Measurements from ENCODE around the gene MAN2B2.

Gene MAN2B2

GRCh38 chr4:6662591-6662990, 87.6 kb downstream of the MAN2B2 start:
- ATAC-seq = no peak
- no peak for TF ChIP-seq ZNF8 (CRISPR knock-in tag; IDR thresholded peaks at IDR 0.05)

GRCh38 chr4:6663596-6664393, 88.8 kb downstream of the MAN2B2 start:
- ATAC-seq = no peak
- TF ChIP-seq ISL1 (CRISPR knock-in tag; IDR thresholded peaks at IDR 0.05) (no peak), POU6F1 (CRISPR knock-in tag; IDR thresholded peaks at IDR 0.05; ENCODE audit: borderline replicate concordance, low read depth) (no peak), BACH2 (CRISPR knock-in tag; IDR thresholded peaks at IDR 0.05; ENCODE audit: borderline replicate concordance) (no peak), ZNF8 (CRISPR knock-in tag; IDR thresholded peaks at IDR 0.05) (no peak), ZFP3 (CRISPR knock-in tag; IDR thresholded peaks at IDR 0.05) (no peak), OSR1 (CRISPR knock-in tag; IDR thresholded peaks at IDR 0.05) (no peak), RARB (CRISPR knock-in tag; IDR thresholded peaks at IDR 0.05) (no peak), TCF4 (CRISPR knock-in tag; IDR thresholded peaks at IDR 0.05; ENCODE audit: borderline replicate concordance) (no peak), CSRNP3 (CRISPR knock-in tag; IDR thresholded peaks at IDR 0.05) (no peak), SNAI2 (CRISPR knock-in tag; IDR thresholded peaks at IDR 0.05) (no peak), TOX (CRISPR knock-in tag; IDR thresholded peaks at IDR 0.05; ENCODE audit: borderline replicate concordance) (no peak), CSDC2 (CRISPR knock-in tag; IDR thresholded peaks at IDR 0.05) (no peak), ZNF565 (CRISPR knock-in tag; conservative IDR thresholded peaks at IDR 0.05; ENCODE audit: low read depth) (no peak), ESRRG (CRISPR knock-in tag; IDR thresholded peaks at IDR 0.05) (no peak), ZNF70 (CRISPR knock-in tag; IDR thresholded peaks at IDR 0.05) (no peak), CREB5 (CRISPR knock-in tag; IDR thresholded peaks at IDR 0.05; ENCODE audit: low read depth) (no peak), PATZ1 (CRISPR knock-in tag; IDR thresholded peaks at IDR 0.05; ENCODE audit: borderline replicate concordance) (no peak), TSHZ2 (CRISPR knock-in tag; IDR thresholded peaks at IDR 0.05) (no peak)

- TF ChIP-seq TSHZ2 (CRISPR knock-in tag; IDR thresholded peaks at IDR 0.05) (no peak), ZC3H10 (CRISPR knock-in tag; IDR thresholded peaks at IDR 0.05) (no peak), CSDC2 (CRISPR knock-in tag; IDR thresholded peaks at IDR 0.05) (no peak)
- no peak for ATAC-seq
Observed at GRCh38 chr4:6665320-6665654, 90.3 kb downstream of the MAN2B2 start.

Measured in SK-N-SH treated with all-trans-retinoic acid at 6 μM for 48 hours (cell line).